GM23338 (cell line): ENCODE data around the gene ITGB2. TPM values are rescaled to one million over a fixed set of nuclear protein-coding genes. Genes with fewer than 3 reads are reported as not detected.

ENCODE experiments used
- ATAC-seq: fragments of 200-7000 bp; cut with Tn5 transposase; 3 replicates; pipeline ENCODE4 v1.9.1; 2020
- DNase-seq: peaks from one replicate; pipeline ENCODE4 v3.0.0-alpha.2; 2015; ENCODE audit warnings: low spot score
- H2AFZ ChIP-seq: fragments of 200-600 bp; sonication (generic); 2 replicates; pipeline ENCODE4 v1.8.0; 2016; ENCODE audit warnings: antibody characterized with exemption, mild to moderate bottlenecking, moderate library complexity
- H3F3A ChIP-seq: fragments of 200-600 bp; sonication (generic); replicated peaks from 2 replicates; pipeline ENCODE4 v1.8.0; 2017; ENCODE audit warnings: antibody characterized with exemption, mixed run types, low read depth
- H3K27ac ChIP-seq: fragments of 200-600 bp; sonication (generic); 2 replicates; pipeline ENCODE4 v1.6.1; 2016; ENCODE audit warnings: low read depth
- H3K27me3 ChIP-seq: fragments of 200-600 bp; sonication (generic); 2 replicates; pipeline ENCODE4 v1.8.0; 2016; ENCODE audit warnings: mild to moderate bottlenecking, mixed run types, moderate library complexity; ENCODE audit not compliant: insufficient read depth
- H3K36me3 ChIP-seq: fragments of 200-600 bp; sonication (generic); 2 replicates; pipeline ENCODE4 v1.8.0; 2016; ENCODE audit warnings: mild to moderate bottlenecking; ENCODE audit not compliant: insufficient read depth
- H3K4me1 ChIP-seq: fragments of 200-600 bp; sonication (generic); 2 replicates; pipeline ENCODE4 v1.8.0; 2016; ENCODE audit warnings: mild to moderate bottlenecking, moderate library complexity; ENCODE audit not compliant: insufficient read depth
- H3K4me2 ChIP-seq: fragments of 200-600 bp; sonication (generic); 2 replicates; pipeline ENCODE4 v1.7.1; 2017; ENCODE audit warnings: mixed run types
- H3K4me3 ChIP-seq: fragments of 200-600 bp; sonication (generic); 2 replicates; pipeline ENCODE4 v1.6.1; 2016; ENCODE audit warnings: mixed run types
- H3K79me2 ChIP-seq: fragments of 200-600 bp; sonication (generic); replicated peaks from 2 replicates; pipeline ENCODE4 v1.8.0; 2017; ENCODE audit warnings: mild to moderate bottlenecking; ENCODE audit not compliant: insufficient read depth
- H3K9me2 ChIP-seq: fragments of 200-600 bp; sonication (generic); 2 replicates; pipeline ENCODE4 v1.8.0; 2017; ENCODE audit not compliant: insufficient read depth
- H4K20me1 ChIP-seq: fragments of 200-600 bp; sonication (generic); replicated peaks from 2 replicates; pipeline ENCODE4 v1.8.0; 2017; ENCODE audit warnings: mild to moderate bottlenecking; ENCODE audit not compliant: insufficient read depth
- H3K27ac Mint-ChIP-seq: 2 replicates; pipeline ENCODE4 v1.8.0; 2020; ENCODE audit warnings: inconsistent platforms, mild to moderate bottlenecking, moderate library complexity, mixed read lengths
- H3K27me3 Mint-ChIP-seq: 3 replicates; pipeline ENCODE4 v1.8.0; 2022; ENCODE audit warnings: low read depth, mild to moderate bottlenecking, moderate library complexity, mixed read lengths, inconsistent platforms; ENCODE audit not compliant: insufficient read depth, poor library complexity
- H3K36me3 Mint-ChIP-seq: 3 replicates; pipeline ENCODE4 v1.8.0; 2021; ENCODE audit warnings: low read depth, mild to moderate bottlenecking, inconsistent platforms, moderate library complexity, mixed read lengths
- H3K4me1 Mint-ChIP-seq: 3 replicates; pipeline ENCODE4 v1.8.0; 2020; ENCODE audit warnings: mild to moderate bottlenecking, inconsistent platforms, mixed read lengths
- H3K4me3 Mint-ChIP-seq: 3 replicates; pipeline ENCODE4 v1.8.0; 2021; ENCODE audit warnings: moderate library complexity, mild to moderate bottlenecking, inconsistent platforms, mixed read lengths
- H3K9me3 Mint-ChIP-seq: 3 replicates; pipeline ENCODE4 v1.8.0; 2020; ENCODE audit warnings: moderate library complexity, mild to moderate bottlenecking, inconsistent platforms, mixed read lengths
- CREB1 ChIP-seq: fragments of 250-450 bp; sonication (Bioruptor Pico); IDR thresholded peaks from 2 replicates; pipeline ENCODE4 v1.5.0; 2020; ENCODE audit warnings: low read depth, mild to moderate bottlenecking, moderate library complexity
- EZH2 ChIP-seq: fragments of 200-600 bp; sonication (generic); IDR thresholded peaks from one replicate; pipeline ENCODE4 v1.8.0; 2017; ENCODE audit warnings: antibody characterized with exemption, mild to moderate bottlenecking, low read depth; ENCODE audit not compliant: unreplicated experiment
- EZH2phosphoT487 ChIP-seq: fragments of 200-600 bp; sonication (generic); IDR thresholded peaks from one replicate; pipeline ENCODE4 v1.8.1; 2018; ENCODE audit warnings: antibody characterized with exemption; ENCODE audit not compliant: unreplicated experiment
- JUNB ChIP-seq: IDR thresholded peaks from one replicate; pipeline ENCODE4 v1.6.1; 2016; ENCODE audit warnings: antibody characterized with exemption; ENCODE audit not compliant: unreplicated experiment
- NANOG ChIP-seq: IDR thresholded peaks from 2 replicates; pipeline ENCODE4 v1.6.1; 2016; ENCODE audit warnings: antibody characterized with exemption, borderline replicate concordance
- POLR2AphosphoS5 ChIP-seq: IDR thresholded peaks from 2 replicates; pipeline ENCODE4 v1.6.1; 2016; ENCODE audit warnings: antibody characterized with exemption, low read depth
- STAT1 ChIP-seq: IDR thresholded peaks from one replicate; pipeline ENCODE4 v1.6.1; 2016; ENCODE audit warnings: antibody characterized with exemption; ENCODE audit not compliant: unreplicated experiment
- ZNF114 ChIP-seq: fragments of 250-450 bp; sonication (Bioruptor Pico); IDR thresholded peaks from 2 replicates; pipeline ENCODE4 v1.5.0; 2020; ENCODE audit warnings: mild to moderate bottlenecking, moderate library complexity
- ZNF331 ChIP-seq: fragments of 250-450 bp; sonication (Bioruptor Pico); IDR thresholded peaks from 2 replicates; pipeline ENCODE4 v1.5.0; 2020; ENCODE audit warnings: low read depth, mild to moderate bottlenecking, moderate library complexity
- polyA plus RNA-seq: library from polyadenylated mRNA; unstranded; fragments of >200 nt; fragmentation: Nextera tagmentation; extraction: Ambion mirVana; gene quantifications from 2 replicates; pipeline ENCODE4 v1.2.1, GENCODE V29; 2016
- total RNA-seq: library from RNA; depleted of rRNA; stranded (reverse); fragments of >200 nt; shearing (Covaris generic); gene quantifications from 2 replicates; pipeline ENCODE4 v1.2.3, GENCODE V29; 2014
- TF ChIP-seq, protein P1 (sequence below): IDR thresholded peaks from one replicate; pipeline ENCODE4 v1.6.1; 2018; ENCODE audit warnings: antibody characterized with exemption; ENCODE audit not compliant: unreplicated experiment
- TF ChIP-seq, protein P2 (sequence below): fragments of 250-450 bp; sonication (Bioruptor Pico); IDR thresholded peaks from 2 replicates; pipeline ENCODE4 v1.5.0; 2020; ENCODE audit warnings: mild to moderate bottlenecking, moderate library complexity
- TF ChIP-seq, protein P3 (sequence below), 2 experiments: fragments of 200-600 bp in 1 of 2; sonication (generic) in 1 of 2; conservative IDR thresholded peaks; 2 replicates each; pipeline versions ENCODE4 v1.5.1 to v1.6.1; 2016 to 2017; ENCODE audit warnings: antibody characterized with exemption in 2 of 2, low read depth in 2 of 2, mild to moderate bottlenecking in 2 of 2, moderate library complexity in 1 of 2
- TF ChIP-seq, protein P4 (sequence below): IDR thresholded peaks from 2 replicates; pipeline ENCODE4 v1.6.1; 2016; ENCODE audit warnings: antibody characterized with exemption

Gene ITGB2
- total and polyA plus RNA-seq, 2 experiments from 2014 or later: 0.44 to 0.63 TPM

DNA sequence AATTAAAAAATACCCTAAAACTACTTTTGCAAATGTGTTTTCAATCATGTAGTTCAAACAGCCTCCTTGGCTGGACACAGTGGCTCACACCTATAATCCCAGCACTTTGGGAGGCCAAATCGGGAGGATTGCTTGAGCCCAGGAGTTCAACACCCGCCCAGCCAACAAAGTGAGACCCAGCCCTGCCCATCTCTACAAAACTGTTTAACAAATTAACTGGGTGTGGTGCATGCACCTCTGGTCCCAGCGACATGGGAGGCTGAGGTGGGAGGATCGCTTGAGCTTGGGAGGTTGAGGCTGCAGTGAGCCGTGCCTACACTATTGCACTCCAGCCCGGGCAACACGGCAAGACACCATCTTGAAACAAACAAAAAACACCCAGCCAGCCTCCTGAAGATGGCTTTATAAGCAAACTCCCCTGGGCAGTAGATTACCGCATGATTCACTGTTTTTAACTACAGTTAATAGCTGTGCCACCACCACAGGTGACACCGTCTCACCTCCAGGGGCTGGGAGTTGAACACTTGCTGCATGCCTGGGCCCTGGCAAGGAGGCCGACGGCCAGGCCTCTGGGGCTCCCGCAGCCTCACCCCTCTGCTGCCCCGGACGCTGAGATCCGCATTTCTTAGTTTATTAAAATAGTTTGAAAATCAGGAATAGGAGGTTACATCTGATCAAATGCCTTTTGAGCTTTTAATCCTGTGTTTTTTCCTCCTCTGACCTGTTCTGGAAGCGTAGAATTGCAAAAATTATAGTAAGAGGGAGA lies 63.4 kb downstream of the ITGB2 start:
- H3F3A ChIP-seq: no peaks in the 10 kb centered on the region
- H3K27ac ChIP-seq: no peak overlapping the region
- H3K27ac Mint-ChIP-seq: no peak overlapping the region
- peaks cover 70% of the 10 kb centered on the region for H3K36me3 Mint-ChIP-seq
- no peaks in the 10 kb centered on the region for H3K4me1 ChIP-seq
- H3K9me3 Mint-ChIP-seq: no peaks in the 10 kb centered on the region
- H3K4me3 Mint-ChIP-seq: no peak overlapping the region
- DNase-seq (no peak), ATAC-seq (no peak)
- H4K20me1 ChIP-seq: peaks cover 21% of the 10 kb centered on the region
- H3K79me2 ChIP-seq: peaks cover 73% of the 10 kb centered on the region
- TF ChIP-seq, protein P1, sequence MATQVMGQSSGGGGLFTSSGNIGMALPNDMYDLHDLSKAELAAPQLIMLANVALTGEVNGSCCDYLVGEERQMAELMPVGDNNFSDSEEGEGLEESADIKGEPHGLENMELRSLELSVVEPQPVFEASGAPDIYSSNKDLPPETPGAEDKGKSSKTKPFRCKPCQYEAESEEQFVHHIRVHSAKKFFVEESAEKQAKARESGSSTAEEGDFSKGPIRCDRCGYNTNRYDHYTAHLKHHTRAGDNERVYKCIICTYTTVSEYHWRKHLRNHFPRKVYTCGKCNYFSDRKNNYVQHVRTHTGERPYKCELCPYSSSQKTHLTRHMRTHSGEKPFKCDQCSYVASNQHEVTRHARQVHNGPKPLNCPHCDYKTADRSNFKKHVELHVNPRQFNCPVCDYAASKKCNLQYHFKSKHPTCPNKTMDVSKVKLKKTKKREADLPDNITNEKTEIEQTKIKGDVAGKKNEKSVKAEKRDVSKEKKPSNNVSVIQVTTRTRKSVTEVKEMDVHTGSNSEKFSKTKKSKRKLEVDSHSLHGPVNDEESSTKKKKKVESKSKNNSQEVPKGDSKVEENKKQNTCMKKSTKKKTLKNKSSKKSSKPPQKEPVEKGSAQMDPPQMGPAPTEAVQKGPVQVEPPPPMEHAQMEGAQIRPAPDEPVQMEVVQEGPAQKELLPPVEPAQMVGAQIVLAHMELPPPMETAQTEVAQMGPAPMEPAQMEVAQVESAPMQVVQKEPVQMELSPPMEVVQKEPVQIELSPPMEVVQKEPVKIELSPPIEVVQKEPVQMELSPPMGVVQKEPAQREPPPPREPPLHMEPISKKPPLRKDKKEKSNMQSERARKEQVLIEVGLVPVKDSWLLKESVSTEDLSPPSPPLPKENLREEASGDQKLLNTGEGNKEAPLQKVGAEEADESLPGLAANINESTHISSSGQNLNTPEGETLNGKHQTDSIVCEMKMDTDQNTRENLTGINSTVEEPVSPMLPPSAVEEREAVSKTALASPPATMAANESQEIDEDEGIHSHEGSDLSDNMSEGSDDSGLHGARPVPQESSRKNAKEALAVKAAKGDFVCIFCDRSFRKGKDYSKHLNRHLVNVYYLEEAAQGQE: no peak
- TF ChIP-seq CREB1 (CRISPR knock-in tag) (no peak), NANOG (no peak), JUNB (no peak), ZNF331 (CRISPR knock-in tag) (no peak), EZH2 (no peak), EZH2phosphoT487 (no peak), POLR2AphosphoS5 (no peak), ZNF114 (CRISPR knock-in tag) (no peak), STAT1 (no peak)
- TF ChIP-seq, protein P2, sequence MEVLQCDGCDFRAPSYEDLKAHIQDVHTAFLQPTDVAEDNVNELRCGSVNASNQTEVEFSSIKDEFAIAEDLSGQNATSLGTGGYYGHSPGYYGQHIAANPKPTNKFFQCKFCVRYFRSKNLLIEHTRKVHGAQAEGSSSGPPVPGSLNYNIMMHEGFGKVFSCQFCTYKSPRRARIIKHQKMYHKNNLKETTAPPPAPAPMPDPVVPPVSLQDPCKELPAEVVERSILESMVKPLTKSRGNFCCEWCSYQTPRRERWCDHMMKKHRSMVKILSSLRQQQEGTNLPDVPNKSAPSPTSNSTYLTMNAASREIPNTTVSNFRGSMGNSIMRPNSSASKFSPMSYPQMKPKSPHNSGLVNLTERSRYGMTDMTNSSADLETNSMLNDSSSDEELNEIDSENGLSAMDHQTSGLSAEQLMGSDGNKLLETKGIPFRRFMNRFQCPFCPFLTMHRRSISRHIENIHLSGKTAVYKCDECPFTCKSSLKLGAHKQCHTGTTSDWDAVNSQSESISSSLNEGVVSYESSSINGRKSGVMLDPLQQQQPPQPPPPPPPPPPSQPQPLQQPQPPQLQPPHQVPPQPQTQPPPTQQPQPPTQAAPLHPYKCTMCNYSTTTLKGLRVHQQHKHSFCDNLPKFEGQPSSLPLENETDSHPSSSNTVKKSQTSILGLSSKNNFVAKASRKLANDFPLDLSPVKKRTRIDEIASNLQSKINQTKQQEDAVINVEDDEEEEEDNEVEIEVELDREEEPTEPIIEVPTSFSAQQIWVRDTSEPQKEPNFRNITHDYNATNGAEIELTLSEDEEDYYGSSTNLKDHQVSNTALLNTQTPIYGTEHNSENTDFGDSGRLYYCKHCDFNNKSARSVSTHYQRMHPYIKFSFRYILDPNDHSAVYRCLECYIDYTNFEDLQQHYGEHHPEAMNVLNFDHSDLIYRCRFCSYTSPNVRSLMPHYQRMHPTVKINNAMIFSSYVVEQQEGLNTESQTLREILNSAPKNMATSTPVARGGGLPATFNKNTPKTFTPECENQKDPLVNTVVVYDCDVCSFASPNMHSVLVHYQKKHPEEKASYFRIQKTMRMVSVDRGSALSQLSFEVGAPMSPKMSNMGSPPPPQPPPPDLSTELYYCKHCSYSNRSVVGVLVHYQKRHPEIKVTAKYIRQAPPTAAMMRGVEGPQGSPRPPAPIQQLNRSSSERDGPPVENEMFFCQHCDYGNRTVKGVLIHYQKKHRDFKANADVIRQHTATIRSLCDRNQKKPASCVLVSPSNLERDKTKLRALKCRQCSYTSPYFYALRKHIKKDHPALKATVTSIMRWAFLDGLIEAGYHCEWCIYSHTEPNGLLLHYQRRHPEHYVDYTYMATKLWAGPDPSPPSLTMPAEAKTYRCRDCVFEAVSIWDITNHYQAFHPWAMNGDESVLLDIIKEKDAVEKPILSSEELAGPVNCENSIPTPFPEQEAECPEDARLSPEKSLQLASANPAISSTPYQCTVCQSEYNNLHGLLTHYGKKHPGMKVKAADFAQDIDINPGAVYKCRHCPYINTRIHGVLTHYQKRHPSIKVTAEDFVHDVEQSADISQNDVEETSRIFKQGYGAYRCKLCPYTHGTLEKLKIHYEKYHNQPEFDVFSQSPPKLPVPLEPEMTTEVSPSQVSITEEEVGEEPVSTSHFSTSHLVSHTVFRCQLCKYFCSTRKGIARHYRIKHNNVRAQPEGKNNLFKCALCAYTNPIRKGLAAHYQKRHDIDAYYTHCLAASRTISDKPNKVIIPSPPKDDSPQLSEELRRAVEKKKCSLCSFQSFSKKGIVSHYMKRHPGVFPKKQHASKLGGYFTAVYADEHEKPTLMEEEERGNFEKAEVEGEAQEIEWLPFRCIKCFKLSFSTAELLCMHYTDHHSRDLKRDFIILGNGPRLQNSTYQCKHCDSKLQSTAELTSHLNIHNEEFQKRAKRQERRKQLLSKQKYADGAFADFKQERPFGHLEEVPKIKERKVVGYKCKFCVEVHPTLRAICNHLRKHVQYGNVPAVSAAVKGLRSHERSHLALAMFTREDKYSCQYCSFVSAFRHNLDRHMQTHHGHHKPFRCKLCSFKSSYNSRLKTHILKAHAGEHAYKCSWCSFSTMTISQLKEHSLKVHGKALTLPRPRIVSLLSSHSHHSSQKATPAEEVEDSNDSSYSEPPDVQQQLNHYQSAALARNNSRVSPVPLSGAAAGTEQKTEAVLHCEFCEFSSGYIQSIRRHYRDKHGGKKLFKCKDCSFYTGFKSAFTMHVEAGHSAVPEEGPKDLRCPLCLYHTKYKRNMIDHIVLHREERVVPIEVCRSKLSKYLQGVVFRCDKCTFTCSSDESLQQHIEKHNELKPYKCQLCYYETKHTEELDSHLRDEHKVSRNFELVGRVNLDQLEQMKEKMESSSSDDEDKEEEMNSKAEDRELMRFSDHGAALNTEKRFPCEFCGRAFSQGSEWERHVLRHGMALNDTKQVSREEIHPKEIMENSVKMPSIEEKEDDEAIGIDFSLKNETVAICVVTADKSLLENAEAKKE: no peak
- TF ChIP-seq, protein P3, sequence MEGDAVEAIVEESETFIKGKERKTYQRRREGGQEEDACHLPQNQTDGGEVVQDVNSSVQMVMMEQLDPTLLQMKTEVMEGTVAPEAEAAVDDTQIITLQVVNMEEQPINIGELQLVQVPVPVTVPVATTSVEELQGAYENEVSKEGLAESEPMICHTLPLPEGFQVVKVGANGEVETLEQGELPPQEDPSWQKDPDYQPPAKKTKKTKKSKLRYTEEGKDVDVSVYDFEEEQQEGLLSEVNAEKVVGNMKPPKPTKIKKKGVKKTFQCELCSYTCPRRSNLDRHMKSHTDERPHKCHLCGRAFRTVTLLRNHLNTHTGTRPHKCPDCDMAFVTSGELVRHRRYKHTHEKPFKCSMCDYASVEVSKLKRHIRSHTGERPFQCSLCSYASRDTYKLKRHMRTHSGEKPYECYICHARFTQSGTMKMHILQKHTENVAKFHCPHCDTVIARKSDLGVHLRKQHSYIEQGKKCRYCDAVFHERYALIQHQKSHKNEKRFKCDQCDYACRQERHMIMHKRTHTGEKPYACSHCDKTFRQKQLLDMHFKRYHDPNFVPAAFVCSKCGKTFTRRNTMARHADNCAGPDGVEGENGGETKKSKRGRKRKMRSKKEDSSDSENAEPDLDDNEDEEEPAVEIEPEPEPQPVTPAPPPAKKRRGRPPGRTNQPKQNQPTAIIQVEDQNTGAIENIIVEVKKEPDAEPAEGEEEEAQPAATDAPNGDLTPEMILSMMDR (conservative IDR thresholded peaks at IDR 0.05; ENCODE audit: low read depth in 2 of 2): no peak
- TF ChIP-seq, protein P4, sequence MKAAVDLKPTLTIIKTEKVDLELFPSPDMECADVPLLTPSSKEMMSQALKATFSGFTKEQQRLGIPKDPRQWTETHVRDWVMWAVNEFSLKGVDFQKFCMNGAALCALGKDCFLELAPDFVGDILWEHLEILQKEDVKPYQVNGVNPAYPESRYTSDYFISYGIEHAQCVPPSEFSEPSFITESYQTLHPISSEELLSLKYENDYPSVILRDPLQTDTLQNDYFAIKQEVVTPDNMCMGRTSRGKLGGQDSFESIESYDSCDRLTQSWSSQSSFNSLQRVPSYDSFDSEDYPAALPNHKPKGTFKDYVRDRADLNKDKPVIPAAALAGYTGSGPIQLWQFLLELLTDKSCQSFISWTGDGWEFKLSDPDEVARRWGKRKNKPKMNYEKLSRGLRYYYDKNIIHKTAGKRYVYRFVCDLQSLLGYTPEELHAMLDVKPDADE: no peak
- H3K9me2 ChIP-seq: no peaks in the 10 kb centered on the region
- H2AFZ ChIP-seq: no peak overlapping the region
- H3K27me3 Mint-ChIP-seq: peaks cover 11% of the 10 kb centered on the region
- H3K27me3 ChIP-seq: no peaks in the 10 kb centered on the region
- no peak overlapping the region for H3K4me3 ChIP-seq
- no peak overlapping the region for H3K4me2 ChIP-seq
- peaks cover 18% of the 10 kb centered on the region for H3K36me3 ChIP-seq
- H3K4me1 Mint-ChIP-seq: peaks cover 9% of the 10 kb centered on the region; the same call in 2 of the 3 replicates
